Stimulated activated CD4-positive, alpha-beta T cell treated with anti-CD3 and anti-CD28 coated beads, TNF-alpha, amount 100 ng/mL, for 4 hours (primary cell): Measurements from ENCODE around the gene SYCE3.

Experiments
- DNase-seq, 3 experiments: peaks; one replicate each; pipeline ENCODE4 v3.0.0-alpha.2; 2020; ENCODE audit warnings: low read depth in 3 of 3

SYCE3 gene

DNA sequence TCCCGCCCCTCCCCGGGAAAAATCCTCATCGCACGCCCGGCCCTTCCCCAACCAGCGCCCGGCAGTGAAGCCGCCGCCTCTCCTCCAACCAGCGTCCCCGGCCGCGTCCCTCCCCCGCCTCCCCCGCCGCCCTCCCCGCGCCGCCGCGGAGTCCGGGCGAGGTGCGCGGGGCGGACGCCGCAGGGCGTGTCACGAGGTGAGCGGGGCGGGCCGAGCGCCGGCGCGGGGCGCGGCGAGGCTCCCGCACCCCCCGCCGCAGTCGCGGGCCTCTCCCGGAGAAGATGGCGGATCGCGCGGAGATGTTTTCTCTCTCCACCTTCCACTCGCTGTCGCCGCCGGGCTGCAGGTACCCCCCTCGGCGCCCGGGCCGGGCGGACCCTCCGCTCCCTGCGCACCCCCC is 37.8 kb upstream of the SYCE3 start, which contains the start of gene MAPK8IP2:
Gene MAPK8IP2, plus strand, starts transcription at position 256 of the 400 bp plus-strand sequence. Its CDS starts 26 bp downstream, at position 282.
- DNase-seq: no peak

DNA sequence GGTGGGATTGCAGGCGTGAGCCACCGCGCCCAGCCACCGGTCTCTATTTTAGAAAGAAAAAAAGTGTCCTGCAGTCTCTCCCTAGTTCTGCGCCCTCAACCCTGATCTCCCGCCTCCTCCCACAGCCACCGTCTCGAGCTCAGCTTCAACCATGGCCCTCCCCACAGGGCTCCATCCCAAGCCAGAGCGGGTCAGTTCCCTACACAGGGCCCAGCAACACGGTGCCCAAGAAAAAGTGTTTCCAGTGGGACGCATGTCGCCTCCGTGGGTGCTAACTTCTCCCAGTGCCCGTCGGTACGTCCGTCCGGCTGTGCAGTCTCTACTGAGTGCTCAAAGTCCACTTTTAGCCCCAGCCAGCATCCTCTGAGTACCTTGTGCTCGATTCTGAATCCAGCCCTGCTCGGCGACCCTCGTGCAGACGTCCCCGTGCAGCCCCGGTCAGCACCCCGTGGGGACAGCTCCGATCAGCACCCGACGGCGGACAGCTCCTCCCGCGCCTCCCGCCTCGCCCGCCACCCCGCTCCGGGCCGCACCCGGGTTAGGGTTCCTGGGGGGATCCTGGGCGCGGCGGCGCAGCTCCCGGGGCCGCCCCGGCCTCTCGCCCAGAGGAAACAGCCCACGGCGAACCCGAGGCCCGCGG is 37.2 kb upstream of the SYCE3 start:
- no peak for DNase-seq

DNA sequence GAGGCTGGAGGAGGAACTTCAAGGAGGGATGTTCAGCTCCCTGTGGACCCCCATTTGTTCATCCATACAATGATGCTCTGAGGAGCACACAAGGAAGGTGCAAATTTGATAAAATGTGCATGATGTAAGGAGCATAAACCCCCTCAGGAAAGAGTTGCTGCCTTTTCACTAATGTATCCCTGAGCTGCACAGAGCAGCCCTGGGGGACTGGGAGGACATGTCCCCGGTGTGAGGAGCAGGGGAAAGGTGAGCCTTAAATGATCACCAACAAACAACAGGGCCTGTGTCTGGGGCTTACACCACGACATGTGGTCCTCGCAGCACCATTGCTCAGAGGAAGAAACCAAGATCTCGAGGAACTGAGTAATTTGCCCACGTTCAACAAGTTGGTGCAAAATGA is 34.4 kb upstream of the SYCE3 start:
- no peak for DNase-seq

DNA sequence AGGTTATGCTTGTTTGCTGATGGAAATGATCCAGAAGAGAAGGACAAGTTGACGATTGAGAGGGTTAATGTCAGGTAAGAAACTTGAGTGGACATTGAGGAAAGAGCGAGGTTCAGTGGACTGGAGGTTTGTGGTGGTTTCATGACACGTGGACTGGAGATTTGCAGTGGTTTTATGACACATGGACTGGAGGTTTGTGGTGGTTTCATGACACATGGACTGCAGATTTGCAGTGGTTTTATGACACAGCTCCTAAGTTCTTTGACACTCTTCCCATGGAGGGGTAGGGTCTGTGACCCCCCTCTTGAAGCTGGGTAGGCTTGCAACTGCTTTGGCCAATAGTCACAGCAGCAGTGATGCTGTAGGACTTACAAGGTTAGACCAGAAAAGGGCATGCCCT is 32.5 kb upstream of the SYCE3 start:
- DNase-seq: no peak

DNA sequence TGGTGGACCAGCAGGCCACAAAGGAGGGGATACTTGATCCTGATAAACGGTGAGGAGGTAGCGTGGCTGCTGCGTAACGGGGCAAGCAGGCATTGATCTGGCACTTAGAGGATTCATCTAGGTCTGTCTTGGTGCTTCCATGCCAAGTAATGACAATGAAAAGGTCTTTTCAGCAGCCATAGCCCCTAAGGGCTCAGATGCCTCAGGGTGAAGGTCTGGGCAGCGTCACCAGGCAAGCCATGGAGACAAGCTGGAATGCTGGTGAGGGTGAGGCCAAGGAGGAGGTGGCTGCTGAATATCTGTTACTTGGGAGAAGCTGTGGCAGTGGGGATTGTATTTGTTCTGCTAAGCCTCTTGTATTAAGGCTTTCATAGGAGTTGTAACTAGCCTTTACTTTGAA is 24.7 kb upstream of the SYCE3 start:
- DNase-seq: no peak

DNA sequence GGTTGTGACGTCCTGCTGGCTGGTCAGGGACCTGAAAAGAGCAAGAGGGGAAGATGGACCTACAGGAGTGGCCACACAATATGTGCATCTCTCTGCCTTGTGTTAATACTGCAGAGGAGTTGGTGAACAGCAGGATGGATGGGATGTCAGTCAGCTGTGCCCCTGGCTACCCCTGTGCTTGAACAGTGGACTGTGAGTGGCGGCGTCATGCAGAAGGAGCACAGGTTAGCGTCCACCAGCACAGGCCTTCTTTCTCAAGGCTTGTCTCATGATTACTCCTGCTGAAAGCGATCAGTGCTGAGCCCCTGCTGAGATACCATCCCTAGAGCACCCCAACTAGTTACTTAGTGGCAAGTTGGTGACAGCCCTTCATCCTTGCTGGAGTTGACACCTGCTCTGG is 23.7 kb upstream of the SYCE3 start:
- no peak for DNase-seq

DNA sequence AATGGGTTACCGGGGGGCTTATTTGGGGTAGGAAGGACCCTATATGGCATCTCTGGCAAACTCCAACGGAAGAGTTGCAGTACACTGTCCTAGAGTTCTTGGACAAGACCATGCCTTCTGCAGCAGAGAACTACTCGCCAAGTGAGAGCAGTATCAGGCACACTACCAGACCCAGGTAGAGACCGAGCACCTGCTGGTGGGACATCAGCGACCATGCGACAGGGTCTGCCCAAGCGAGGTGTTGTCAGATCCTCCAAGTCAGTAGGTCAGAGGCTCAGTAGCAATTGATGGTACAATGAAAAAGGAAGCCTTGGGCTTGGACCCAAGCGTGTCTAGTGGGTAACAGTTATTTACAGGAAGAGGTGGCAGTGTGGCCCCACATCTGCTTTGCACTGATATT is 23.1 kb upstream of the SYCE3 start:
- no peak for DNase-seq

DNA sequence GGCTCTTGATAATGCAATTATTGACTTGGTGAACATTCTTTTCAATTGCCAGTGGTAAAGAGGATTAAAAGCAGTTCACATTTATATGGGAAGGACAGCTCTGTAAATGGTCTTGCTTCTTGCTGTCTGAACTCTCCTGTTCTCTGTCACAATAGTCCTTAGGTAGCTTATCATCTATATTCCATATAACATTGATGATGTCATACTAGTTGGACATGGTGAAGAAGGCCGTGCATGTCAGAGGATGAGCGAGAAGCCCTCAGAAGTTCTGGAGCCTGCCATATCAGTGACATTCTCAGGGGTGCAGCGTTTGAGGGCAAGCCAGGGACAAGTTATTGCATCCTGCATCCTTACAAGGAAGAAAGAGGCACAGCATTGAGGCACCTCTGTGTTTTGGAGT is 22.5 kb upstream of the SYCE3 start:
- no peak for DNase-seq

DNA sequence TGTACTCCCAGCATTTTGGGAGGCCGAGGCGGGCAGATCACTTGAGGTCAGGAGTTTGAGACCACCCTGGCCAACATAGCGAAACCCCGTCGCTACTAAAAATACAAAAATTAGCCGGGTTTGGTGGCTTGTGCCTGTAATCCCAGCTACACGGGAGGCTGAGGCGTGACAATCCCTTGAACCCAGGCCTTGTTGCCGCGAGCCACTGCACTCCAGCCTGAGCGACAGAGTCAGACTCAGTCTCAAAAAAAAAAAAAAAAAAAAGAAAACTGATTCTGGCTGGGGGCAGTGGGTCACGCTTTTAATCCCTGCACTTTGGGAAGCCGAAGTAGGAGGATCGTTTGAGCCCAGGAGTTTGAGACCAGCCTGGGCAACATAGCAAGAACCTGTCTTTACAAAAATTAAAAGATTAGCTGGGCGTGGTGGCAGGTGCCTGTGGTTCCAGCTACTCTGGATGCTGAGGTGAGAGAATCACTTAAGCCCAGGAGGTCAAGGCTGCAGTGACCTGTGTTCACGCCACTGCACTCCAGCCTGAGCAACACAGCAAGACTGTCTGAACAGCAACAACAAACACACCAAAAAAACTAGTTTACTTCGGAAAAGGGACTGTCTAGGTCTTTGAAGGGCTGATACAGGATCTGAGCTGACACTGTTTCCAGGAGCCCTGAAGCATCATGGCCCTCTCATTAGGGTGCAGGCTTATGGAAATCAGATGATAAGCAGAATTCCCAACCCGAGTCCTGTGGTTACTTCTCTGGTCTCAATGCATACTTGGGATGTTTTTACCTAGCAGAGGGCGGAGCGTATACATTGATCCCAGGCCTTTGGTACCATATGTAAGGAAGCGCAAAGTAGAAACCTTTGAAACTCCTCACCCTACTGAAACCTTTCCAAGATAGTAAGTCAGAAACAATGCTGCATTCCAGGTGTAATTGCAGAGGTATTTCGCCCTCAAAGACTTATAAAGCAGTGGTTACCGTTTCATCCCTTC is 21.7 kb upstream of the SYCE3 start:
- no peak for DNase-seq

DNA sequence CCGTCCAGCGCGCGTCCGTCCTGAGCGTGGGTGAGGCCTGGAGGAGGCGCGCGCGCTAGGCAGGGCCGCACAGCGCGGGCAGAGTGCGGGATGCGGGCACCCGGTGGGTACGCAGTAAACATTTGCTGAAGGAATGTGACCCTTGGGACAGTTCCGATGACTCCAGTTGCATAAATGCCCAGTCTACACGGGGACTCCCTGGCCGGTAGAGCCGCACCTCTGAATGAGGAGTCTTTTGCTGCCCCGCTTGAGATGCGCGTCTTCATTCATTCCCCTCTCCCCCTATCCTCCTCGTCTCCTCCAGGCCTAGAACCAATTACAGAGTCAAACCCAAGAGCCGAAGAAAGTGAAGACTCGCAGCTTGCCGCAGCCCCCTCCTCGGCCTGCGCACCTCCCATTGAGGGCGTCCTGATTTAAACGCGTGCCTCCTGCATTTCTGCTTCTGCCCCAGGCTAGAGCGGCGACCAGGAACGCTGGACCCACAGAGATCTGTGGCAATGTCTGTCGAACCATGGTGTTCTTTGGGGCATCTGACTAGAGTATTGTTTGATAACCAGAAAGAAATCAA is 20.7 kb upstream of the SYCE3 start:
- no peak for DNase-seq

DNA sequence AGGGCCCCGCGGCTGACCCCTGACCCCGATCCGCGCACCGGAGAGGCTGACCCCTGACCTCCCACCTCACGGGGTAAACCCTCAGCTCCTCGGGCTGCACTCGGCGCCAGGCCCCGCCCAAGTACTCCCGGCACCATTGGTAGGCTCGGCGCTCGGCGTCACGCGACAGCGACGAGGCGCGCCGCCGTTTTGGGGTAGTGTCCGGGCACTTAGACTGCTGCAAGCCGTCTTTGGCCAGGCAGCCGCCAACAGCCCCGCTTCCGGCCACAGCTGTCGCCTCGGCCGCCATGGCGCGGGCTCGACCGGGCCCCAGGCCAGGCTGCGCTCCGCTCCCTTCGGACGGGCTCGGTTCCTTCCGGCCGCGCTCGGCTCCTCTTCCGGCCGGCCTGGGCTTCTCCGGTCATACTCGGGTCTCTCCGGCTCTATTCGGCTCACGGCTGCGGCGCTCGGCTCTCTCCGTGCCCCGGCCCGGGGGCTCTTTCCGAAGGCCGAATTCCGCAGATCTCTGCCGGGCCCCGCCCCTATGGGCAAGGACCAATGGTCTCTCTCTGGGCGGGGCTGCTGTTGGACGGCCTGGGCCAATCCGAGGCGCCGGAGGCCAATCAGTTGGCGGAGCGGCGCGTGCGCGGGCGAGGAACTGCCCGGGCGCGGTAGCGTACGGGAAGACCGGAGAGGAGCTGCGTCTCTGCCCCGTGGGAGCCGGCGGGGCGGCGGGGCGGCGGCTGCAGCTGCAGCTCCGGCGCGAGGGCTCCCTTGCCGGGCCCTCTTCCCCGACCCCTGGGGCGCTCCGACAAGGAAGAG is 20.0 kb upstream of the SYCE3 start, which contains the start of gene CHKB:
Gene CHKB, minus strand, starts transcription at position 357 of the 801 bp plus-strand sequence. Its CDS starts 68 bp downstream, at position 289.
- peak; percentile 94 to 97 (median 96) for DNase-seq

DNA sequence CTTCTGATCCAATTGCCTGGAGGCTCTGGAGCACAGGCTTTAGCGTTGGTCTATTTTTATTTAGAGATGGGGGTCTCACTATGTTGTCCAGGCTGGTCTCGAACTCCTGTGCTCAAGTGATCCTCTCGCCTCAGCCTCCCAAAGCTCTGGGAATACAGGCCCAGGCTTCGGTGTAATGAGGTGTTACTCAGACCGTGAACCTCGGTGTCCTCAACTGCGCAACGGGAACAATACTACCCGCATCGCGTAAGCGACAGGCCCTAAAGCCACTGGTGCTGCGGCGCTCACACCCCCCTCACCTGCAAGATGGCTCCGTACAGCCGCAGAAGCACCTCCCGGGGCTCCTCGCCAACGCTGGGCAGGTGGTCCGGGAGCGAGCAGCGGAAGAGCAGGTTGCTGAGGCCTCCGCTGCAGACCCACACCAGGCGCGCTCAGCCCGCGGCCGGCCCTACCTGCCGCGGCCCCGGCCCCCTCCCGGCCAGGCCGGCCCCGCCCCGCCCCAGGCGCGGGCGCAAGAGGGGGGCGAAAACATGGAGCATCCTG is 19.3 kb upstream of the SYCE3 start:
- peak in 1 of 3 experiments; percentile 12 for DNase-seq

DNA sequence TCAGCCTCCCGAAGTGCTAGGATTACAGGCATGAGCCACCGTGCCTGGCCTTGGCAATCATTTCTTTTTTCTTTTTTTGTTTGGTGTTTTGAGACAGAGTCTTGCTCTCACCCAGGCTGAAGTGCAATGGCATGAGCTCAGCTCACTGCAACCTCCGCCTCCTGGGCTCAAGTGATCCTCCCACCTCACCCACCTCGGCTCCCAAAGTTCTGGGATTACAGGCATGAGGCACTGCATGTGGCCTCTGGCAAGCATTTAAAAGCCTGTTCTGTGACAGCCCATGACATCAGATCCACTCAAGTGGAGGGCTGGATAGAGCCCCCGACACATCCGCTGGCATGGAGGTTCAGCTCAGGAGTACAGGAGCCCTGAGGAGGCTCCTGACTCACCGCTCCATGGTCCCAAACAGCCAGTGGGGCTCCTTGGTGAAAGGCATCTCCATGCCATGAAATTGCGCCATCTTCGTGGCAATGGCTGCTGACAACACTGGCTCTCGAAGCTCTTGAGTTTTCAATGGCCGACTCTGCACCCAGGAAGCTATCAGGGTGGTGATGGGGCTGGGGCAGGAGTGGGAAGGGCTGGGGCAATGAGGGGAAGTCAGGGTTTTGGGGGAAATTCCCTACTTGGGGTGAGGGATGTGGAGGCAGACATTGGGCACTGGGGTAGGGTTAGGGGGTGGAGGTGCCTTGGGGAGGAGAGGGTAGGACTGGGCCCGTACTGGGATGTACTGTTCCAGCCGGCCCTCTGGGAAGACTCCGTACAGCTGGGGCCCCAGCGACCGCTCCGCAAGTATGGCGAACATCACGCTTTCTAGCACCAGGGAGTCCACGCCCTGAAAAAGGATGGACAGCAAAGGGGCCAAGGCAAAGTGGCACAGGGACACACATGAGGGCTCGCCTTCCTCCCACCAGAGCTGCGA is 18.6 kb upstream of the SYCE3 start:
- DNase-seq: no peak

DNA sequence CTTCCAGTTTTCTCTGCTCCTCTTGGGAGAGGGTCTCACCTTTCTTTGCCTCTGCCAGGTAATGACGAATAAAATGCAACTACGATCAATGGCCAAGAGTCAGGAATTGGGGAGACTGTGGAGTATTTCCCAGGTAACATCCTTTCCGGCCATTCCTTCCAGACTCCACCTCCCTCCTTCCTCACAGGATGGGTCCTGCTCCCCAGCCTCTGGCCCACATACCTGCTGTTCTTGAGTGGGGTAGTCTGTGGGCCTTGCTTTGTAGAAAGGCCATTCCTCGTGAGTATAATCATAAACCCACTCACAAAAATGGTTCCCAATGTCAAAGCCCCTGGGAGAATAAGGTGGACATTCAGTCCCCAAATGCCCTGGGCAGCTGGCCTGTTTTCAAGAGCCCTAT is 17.0 kb upstream of the SYCE3 start:
- no peak for DNase-seq

DNA sequence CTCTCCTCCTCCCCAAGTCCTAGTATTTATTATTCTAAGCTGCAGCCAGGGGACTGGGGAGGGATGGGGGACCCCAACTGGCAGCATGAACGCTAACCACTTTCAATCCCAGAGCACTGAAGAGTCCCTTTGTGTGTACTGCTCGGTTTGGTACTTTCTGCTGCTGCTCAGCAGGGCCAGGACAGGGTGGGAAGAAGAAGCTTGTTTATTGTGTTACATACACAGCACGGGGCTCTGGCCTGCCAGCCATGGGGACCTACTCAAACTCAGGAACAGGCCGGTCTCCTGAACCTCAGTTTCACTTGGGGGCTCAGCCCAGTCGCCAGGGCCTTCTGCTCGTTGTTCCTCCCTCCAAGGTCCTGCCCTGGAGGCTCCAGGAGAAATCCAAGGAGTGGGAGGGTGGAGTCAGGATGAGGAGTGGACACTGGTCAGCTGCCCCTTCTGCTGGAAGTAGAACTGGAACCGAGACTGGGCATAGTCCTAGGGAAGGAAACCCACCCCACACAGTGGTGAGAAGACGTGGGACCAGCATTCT is 16.1 kb upstream of the SYCE3 start:
- no peak for DNase-seq

DNA sequence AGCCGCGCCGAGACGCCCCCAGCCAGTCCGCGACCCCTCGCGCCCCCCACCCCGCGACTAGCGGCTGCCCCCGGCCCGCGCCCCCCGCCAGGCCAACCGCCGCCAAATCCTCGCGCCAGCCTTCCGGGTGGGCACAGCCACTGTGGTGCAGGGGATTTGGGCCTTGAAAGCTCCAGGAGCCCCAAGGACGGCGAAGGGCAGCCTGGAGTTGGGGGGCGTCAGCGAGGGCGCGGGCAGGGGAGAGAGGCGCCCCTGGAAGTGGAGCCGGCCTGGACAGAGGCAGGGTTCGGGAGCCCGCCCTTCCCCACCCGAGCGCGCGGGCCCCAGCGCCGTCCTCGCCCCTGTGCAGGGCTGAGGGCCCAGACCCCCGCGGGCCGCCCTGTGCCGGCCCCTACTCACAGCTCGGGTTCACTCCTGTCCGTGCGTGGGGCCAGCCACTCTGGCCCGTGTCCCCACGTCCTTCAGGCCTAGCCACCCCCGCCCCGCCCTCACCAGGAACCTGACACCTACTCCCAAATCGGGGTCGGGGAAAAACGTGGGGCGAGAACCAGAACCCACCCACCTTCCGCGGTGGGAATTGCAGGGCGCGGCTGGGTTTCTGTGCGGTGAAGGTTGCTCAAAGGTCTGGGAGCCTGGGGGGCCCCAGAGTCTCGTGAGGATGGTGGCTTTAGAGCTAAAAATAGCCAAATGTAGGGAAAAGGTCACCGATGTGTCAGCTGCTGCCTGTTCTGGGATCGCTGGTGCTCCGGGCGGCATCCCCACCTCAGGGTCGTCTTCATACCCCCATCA is 15.5 kb upstream of the SYCE3 start, which contains the start of gene CPT1B:
Gene CPT1B, minus strand, starts transcription at position 441 of the 789 bp plus-strand sequence. CDS start 512 bp downstream, outside the sequence.
- no peak for DNase-seq

DNA sequence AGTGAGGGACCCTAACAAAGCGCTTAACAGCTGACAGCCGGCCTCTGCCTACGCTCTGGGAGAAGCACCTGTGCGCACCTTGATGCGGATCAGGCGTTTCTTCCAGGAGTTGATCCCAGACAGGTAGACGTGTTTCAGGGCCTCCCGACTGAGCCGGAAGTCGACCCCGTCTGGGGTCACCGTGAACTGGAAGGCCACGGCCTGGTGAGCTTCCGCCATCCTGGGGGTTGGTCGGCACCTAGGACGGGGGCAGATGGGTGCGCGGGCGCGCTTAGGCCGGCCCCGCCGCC is 14.9 kb upstream of the SYCE3 start:
- DNase-seq: no peak

DNA sequence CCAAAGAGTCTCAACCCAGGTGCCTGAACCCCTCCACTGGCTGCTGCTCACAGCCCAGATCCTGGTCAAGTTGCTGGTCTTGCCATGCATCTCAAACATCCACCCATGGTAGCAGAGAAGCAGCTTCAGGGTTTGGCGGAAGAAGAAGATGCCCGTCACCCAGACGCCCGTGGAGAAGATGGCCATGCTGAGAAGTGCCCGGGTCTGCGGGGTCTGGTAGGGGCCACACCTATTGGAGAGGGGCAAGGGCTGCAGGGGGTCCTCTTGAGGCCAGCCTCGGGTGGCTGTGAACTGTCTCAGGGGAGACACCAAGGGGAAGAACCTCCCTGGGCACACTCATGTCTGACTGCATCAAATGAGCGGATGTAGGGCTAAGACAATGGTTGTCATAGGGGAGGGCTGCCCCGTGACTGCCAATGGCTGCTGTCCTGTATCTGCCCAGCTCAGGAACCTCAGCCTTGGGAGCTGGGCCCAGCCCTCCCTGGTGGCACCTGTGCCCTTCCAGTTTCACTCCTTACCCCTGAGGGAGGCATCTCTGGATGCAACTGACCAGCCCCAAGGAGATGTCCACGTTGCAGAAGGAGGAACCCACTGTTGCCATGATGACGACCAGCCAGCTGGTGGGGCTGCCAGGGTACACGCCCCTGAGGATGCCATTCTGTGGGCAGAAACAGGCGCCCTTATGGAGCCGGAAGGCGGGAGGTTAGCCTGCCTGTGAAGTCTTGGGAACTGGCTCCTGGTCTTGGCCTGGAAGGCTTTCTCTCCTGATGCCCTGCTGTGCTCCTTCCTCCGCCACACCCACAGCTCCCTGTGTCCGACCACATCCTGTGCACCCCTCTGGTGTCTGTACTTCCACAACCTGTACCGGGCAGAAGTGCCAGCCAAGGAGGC is 14.3 kb upstream of the SYCE3 start:
- no peak for DNase-seq
